Testis (tissue), 2 donors: ENCODE measurements around the gene KIF26A.

Experiments
- CTCF ChIP-seq, 3 experiments: fragments of 450-650 bp in 2 of 3; fragments of 200-600 bp in 1 of 3; sonication (generic) in 1 of 3; IDR thresholded peaks; one replicate each; pipeline ENCODE4 v1.5.1; 2016 to 2019; ENCODE audit warnings: antibody characterized with exemption in 3 of 3, mild to moderate bottlenecking in 2 of 3, moderate library complexity in 1 of 3
- POLR2A ChIP-seq: fragments of 450-650 bp; IDR thresholded peaks from one replicate; pipeline ENCODE4 v1.6.1; 2017; ENCODE audit warnings: antibody characterized with exemption, mild to moderate bottlenecking, moderate library complexity

- TF ChIP-seq CTCF (IDR thresholded peaks at IDR 0.05) (no peak), POLR2A (no peak)
Observed at GRCh38 chr14:104187931-104188726, 49.7 kb downstream of the KIF26A start.
